Measurements from ENCODE around the gene ADAM23.

DNA sequence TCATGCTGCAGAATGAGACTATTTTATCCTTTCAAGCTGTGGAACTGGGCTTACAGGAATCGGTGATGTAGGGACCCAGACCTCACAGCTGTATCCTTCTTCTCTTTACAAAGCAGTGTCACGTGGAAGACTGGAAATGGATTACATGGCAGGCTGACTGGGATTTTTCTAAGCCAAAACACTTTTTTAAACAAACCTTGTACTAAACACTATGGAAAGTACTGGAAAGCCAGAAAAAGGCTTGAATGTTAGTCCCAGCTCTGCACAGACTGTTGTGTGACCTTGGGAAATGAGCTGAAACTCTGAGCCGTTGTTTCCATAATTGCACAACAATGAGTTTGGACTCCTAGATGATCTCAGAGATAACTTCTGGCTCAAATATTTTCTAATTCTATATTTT lies 7.6 kb upstream of the ADAM23 start:
- TF ChIP-seq, protein P1, sequence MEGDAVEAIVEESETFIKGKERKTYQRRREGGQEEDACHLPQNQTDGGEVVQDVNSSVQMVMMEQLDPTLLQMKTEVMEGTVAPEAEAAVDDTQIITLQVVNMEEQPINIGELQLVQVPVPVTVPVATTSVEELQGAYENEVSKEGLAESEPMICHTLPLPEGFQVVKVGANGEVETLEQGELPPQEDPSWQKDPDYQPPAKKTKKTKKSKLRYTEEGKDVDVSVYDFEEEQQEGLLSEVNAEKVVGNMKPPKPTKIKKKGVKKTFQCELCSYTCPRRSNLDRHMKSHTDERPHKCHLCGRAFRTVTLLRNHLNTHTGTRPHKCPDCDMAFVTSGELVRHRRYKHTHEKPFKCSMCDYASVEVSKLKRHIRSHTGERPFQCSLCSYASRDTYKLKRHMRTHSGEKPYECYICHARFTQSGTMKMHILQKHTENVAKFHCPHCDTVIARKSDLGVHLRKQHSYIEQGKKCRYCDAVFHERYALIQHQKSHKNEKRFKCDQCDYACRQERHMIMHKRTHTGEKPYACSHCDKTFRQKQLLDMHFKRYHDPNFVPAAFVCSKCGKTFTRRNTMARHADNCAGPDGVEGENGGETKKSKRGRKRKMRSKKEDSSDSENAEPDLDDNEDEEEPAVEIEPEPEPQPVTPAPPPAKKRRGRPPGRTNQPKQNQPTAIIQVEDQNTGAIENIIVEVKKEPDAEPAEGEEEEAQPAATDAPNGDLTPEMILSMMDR (IDR thresholded peaks at IDR 0.05) = no peak
- no peak for TF ChIP-seq POLR2AphosphoS5 (IDR thresholded peaks at IDR 0.05)
- no peak for TF ChIP-seq POLR2A (IDR thresholded peaks at IDR 0.05)

Measured in prostate gland (tissue), 2 donors.